Prostate gland (tissue), 2 donors: ENCODE results near the gene ARHGAP29. TPM values are rescaled to one million over a fixed set of nuclear protein-coding genes. Genes with fewer than 3 reads are reported as not detected.

Experiments
- DNase-seq: peaks from one replicate; pipeline ENCODE4 v3.0.0-alpha.2; 2019; ENCODE audit warnings: low spot score
- H3K27ac ChIP-seq, 2 donors: fragments of 200-600 bp; sonication (generic); 2 replicates each; pipeline ENCODE4 v1.5.1; 2017 to 2019
- H3K27me3 ChIP-seq: fragments of 200-600 bp; sonication (generic); replicated peaks from 2 replicates; pipeline ENCODE4 v1.5.1; 2019; ENCODE audit not compliant: insufficient read depth
- H3K36me3 ChIP-seq, 2 donors: fragments of 200-600 bp; sonication (generic); 1 replicate in 1 of 2; 2 replicates in 1 of 2; pipeline versions ENCODE4 v1.5.1 to v1.8.1; 2017 to 2019
- H3K4me1 ChIP-seq: fragments of 200-600 bp; sonication (generic); replicated peaks from 2 replicates; pipeline ENCODE4 v1.5.1; 2019
- H3K4me3 ChIP-seq, 2 donors: fragments of 200-600 bp; sonication (generic); 2 replicates each; pipeline ENCODE4 v1.5.1; 2017 to 2019
- H3K9me3 ChIP-seq: fragments of 200-600 bp; sonication (generic); 2 replicates; pipeline ENCODE4 v1.5.1; 2017
- CTCF ChIP-seq, 4 experiments: fragments of 200-600 bp in 2 of 4; fragments of 450-650 bp in 2 of 4; sonication (generic) in 2 of 4; IDR thresholded peaks; 1 replicate in 3 of 4; 2 replicates in 1 of 4; pipeline ENCODE4 v1.5.1; 2016 to 2019; ENCODE audit warnings: antibody characterized with exemption in 4 of 4, mild to moderate bottlenecking in 2 of 4, moderate library complexity in 2 of 4
- POLR2A ChIP-seq: fragments of 450-650 bp; IDR thresholded peaks from one replicate; pipeline ENCODE4 v1.6.1; 2016; ENCODE audit warnings: antibody characterized with exemption, mild to moderate bottlenecking
- POLR2AphosphoS5 ChIP-seq: sonication (generic); formaldehyde crosslinking; IDR thresholded peaks from one replicate; pipeline ENCODE4 v1.6.1; 2017; ENCODE audit warnings: antibody characterized with exemption
- WGBS: methylation state at CpG from one replicate; pipeline ENCODE4 v1.1.5; 2018; 5-methylcytosine and 5-hydroxymethylcytosine counted together
- intact Hi-C: fragments of 100-400 bp; cut with DNase I; formaldehyde crosslinking; loops from one replicate; pipeline ENCODE4 v1.14.2; 2022
- total RNA-seq, 2 donors: library from RNA; depleted of rRNA; stranded (reverse); fragments of >200 nt; gene quantifications; one replicate each; pipeline ENCODE4 v1.1.0, GENCODE V29; 2016

ARHGAP29 gene
- total RNA-seq, 2 donors from 2014 or later = 27.8 to 32.9 TPM

- DNase-seq = no peak
- Histone ChIP-seq H3K4me1 (no peaks in the 10 kb centered on the region), H3K9me3 (no peaks in the 10 kb centered on the region), H3K27ac (no peak overlapping the region), H3K27me3 (no peaks in the 10 kb centered on the region), H3K36me3 (no peaks in the 10 kb centered on the region), H3K4me3 (no peak overlapping the region)
- intact Hi-C loops = no loop called here
- TF ChIP-seq POLR2A (no peak), CTCF (IDR thresholded peaks at IDR 0.05) (no peak), POLR2AphosphoS5 (no peak)
- WGBS = 78% methylated on average over 4 of the region's 4 CpGs
These were observed 35.7 kb upstream of the ARHGAP29 start for GRCh38 chr1:94273111-94273510.

- Histone ChIP-seq H3K27me3 (no peaks in the 10 kb centered on the region), H3K9me3 (no peaks in the 10 kb centered on the region), H3K36me3 (no peaks in the 10 kb centered on the region), H3K4me3 (no peak overlapping the region), H3K4me1 (no peaks in the 10 kb centered on the region), H3K27ac (no peak overlapping the region)
- no peak for DNase-seq
- intact Hi-C loops = no loop called here
- 96% methylated on average over 1 of the region's 1 CpG for WGBS
- TF ChIP-seq POLR2A (no peak), CTCF (IDR thresholded peaks at IDR 0.05) (no peak), POLR2AphosphoS5 (no peak)
These were observed 35.0 kb upstream of the ARHGAP29 start for GRCh38 chr1:94272388-94272787.

GRCh38 chr1:94271373-94271772 lies 34.0 kb upstream of the ARHGAP29 start:
- Histone ChIP-seq H3K4me1 (no peaks in the 10 kb centered on the region), H3K36me3 (no peaks in the 10 kb centered on the region), H3K27ac (no peak overlapping the region), H3K9me3 (no peaks in the 10 kb centered on the region), H3K27me3 (no peaks in the 10 kb centered on the region), H3K4me3 (no peak overlapping the region)
- 87% methylated on average over 2 of the region's 2 CpGs for WGBS
- intact Hi-C loops = no loop called here
- no peak for DNase-seq
- TF ChIP-seq POLR2A = no peak
- no peak for TF ChIP-seq POLR2AphosphoS5
- TF ChIP-seq CTCF (IDR thresholded peaks at IDR 0.05) = no peak

GRCh38 chr1:94270801-94271203 lies 33.4 kb upstream of the ARHGAP29 start:
- H3K4me3 ChIP-seq = no peak overlapping the region
- H3K9me3 ChIP-seq = no peaks in the 10 kb centered on the region
- H3K36me3 ChIP-seq = no peaks in the 10 kb centered on the region
- H3K27ac ChIP-seq = no peak overlapping the region
- TF ChIP-seq POLR2AphosphoS5 (no peak), POLR2A (no peak), CTCF (IDR thresholded peaks at IDR 0.05) (no peak)
- intact Hi-C loops = no loop called here
- no peaks in the 10 kb centered on the region for H3K4me1 ChIP-seq
- no peak for DNase-seq
- WGBS = 88% methylated on average over 2 of the region's 2 CpGs
- H3K27me3 ChIP-seq = no peaks in the 10 kb centered on the region

GRCh38 chr1:94269921-94270320 lies 32.5 kb upstream of the ARHGAP29 start:
- Histone ChIP-seq H3K27me3 (no peaks in the 10 kb centered on the region), H3K9me3 (no peaks in the 10 kb centered on the region), H3K4me1 (no peaks in the 10 kb centered on the region), H3K36me3 (no peaks in the 10 kb centered on the region), H3K4me3 (no peak overlapping the region), H3K27ac (no peak overlapping the region)
- 93% methylated on average over 2 of the region's 2 CpGs for WGBS
- DNase-seq = no peak
- TF ChIP-seq POLR2AphosphoS5 = no peak
- TF ChIP-seq POLR2A = no peak
- no peak for TF ChIP-seq CTCF (IDR thresholded peaks at IDR 0.05)
- intact Hi-C loops = no loop called here
